Measurements from ENCODE around the gene RALGAPA1.
"Not testable (repeated sequence)": the region's sequence is repeated elsewhere in the genome, so short reads cannot be mapped to it uniquely, and the experiment has no call there.

Gene RALGAPA1

DNA sequence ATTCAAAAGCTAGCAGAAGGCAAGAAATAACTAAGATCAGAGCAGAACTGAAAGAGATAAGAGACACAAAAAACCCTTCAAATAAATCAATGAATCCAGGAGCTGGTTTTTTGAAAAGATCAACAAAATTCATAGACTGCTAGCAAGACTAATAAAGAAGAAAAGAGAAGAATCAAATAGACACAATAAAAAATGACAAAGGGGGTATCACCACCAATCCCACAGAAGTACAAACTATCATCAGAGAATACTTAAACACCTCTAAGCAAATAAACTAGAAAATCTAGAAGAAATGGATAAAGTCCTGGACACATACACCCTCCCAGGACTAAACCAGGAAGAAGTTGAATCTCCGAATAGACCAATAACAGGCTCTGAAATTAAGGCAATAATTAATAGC lies 189.6 kb downstream of the RALGAPA1 start:
- DNase-seq = not testable (repeated sequence)

DNA sequence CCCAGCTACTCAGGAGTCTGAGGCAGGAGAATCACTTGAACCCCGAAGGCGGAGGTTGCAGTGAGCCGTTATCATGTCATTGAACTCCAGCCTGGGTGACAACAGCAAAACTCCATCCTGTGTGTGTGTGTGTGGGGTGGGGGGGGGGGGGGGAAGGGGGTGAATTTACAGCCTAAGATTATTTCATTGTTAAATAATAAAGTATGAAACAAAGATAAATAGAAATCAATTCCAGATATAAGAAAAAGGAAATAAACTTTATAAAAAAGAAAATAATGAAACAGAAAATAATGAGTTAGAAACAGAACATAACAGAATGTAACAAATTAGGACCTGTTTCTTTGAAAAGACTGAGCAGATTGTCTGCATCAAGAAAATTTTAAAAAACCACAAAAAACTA lies 191.6 kb downstream of the RALGAPA1 start:
- no peak for DNase-seq

DNA sequence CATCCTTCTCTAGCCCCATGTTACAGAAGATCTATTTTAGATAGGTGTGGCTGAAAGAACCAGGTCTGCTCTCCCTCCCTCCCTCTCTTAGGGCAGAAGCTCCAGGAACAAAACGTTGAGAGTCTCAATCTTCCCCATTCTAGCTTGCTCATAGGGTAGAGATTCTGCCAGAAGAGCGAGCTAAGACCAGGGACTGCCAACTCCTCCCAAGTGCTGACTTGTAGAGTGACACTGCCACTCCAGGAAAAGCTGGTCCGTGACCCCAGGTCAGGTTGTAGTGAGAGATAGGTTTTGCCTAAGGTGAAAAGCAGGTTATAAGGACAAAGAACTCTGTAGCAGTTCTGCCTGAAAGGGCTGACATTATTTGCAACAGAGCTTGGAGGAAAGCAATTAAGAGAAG lies 201.7 kb downstream of the RALGAPA1 start:
- DNase-seq = no peak

DNA sequence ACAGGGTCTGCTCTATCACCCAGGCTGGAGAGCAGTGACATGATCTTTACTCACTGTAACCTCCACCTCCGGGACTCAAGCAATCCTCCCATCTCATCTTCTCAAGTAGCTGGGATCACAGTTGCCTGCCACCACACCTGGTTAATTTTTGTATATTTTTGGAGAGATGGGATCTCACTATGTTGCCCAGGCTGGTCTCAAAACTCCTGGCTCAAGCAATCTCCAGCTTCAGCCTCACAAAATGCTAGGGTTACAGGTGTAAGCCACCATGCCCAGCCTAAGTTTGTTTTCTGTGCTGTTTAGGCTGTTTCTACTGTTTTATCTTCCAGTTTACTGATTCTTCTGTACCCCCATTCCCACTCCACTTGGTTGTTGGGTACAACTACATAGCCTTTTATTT lies 208.8 kb downstream of the RALGAPA1 start:
- no peak for DNase-seq

DNA sequence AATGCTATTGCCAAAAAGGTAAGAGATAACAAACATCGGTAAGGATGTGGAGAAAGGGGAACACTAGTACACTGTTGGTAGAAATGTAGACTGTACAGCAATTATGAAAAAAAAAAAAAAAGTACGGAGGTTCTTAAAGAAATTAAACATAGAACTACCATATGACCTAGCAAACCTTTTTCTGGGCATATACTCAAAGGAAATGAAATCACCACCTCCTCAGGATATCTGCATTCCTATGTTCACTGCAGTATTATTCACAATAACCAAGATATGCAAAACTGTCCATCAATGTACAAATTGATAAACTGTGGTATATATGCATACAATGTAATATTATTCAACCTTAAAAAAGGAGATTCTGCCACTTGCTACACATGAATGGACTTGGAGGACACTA lies 214.5 kb downstream of the RALGAPA1 start:
- no peak for DNase-seq

DNA sequence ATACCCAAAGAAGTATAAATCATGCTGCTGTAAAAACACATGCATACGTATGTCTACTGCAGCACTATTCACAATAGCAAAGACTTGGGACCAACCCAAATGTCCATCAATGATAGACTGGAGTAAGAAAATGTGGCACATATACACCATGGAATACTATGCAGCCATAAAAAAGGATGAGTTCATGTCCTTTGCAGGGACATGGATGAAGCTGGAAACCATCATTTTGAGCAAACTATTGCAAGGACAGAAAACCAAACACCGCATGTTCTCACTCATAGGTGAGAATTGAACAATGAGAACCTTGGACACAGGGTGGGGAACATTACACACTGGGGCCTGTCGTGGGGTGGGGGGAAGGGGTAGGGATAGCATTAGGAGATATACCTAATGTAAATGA lies 221.7 kb downstream of the RALGAPA1 start:
- not testable (repeated sequence) for DNase-seq

DNA sequence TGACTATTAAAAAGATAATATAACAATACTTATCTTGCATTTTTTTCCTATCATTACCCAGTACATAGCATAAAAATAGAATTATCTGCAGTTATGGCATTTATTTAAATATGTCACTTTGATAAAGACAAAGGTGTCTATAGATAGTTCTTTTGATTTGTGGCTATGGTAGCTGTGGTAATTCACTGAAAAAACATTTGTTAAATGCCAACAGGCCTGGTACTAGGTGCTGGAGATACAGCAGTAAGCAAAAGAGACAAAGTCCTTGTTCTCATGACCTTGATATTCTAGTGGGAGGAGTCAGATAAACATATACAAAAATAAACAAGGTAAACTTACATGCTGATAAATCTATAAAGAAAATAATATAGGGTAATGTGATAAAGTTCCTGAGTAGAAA lies 230.5 kb downstream of the RALGAPA1 start:
- no peak for DNase-seq

DNA sequence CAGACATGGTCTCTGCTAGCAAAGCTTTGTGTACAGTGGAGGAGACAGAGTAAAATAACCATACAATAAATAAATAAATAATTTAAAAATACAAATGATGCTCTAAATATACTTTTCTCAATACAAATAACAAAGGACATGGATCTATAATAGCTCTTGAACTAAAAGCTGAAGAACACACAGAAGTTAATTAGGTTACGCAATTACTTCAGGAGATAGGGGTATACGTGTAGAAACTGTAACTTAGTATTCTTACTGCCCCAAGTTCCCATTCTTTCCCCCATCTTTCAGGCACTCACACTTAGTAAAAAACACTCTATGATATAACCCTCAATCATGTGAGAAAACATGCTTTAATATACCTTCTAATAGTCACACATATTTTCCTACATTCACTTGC lies 231.0 kb downstream of the RALGAPA1 start:
- DNase-seq = no peak

DNA sequence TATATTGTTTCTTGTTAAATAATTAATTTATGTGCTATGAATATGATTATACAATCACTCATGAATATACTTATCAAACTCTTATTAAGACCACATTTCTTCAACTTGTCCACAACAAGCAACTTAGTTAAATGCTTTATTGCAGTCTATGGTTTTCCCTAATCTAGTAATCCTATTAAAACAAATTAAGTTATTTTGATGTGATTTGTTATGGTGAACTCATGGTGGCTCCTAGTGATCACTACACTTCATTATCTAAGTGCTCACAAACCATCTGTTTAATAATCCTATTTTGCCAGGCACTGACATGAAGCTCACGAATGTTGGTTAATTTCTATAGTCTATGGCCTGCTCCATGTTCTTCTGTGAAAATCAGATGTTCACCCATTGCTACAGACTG lies 232.2 kb downstream of the RALGAPA1 start:
- DNase-seq = no peak

DNA sequence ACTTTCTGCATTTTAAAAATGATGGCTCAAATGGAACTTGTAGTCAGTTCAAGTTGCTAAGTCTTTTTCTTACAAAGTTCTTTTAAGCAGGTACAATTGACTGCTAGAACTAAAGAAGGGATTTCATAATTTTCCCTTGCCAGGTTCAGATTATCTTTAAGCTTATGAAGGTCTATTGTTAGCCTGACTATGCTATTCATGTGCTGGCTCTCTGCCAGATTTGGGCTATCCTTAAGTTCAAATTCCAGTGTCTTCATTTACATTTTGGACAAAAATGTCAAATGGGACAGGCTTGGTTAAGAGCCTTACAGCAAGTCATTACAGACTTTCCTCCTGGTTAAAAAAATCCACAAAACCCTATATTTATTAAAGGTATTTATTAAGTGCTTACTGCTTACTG lies 232.8 kb downstream of the RALGAPA1 start:
- DNase-seq = no peak

DNA sequence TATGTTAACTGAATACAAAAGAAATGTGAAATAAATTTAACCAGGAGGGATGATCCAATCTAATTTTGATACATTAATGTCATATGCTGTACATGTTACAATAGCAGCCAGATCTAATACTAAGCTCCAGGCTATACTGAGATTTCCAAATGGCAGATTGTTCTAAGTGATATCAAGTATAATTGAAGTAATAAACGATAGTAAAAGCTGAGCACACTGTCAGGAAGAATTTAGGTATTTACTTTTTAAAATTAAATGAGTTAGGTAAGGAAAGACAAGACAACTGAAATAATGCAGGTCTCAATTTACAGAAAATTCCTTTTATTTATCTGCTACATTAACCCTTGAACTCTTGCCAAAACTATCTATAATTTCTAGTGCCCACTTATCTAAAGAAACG lies 235.2 kb downstream of the RALGAPA1 start:
- DNase-seq = no peak

DNA sequence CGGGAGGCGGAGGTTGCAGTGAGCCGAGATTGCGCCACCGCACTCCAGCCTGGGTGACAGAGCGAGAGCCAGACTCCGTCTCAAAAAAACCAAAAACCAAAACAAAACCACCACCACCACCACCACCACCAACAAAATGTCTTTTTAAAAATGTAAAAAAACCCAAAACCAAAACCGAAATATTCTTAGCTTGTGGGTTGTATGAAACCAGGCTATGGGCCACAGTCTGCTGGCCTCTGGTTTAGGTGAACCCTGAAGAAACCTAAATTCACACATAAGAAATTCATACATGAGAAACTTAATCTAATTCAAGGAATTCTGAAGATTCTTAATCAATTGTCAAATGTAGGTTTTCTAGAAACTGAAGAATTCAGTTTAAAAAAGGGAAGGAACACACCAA lies 237.5 kb downstream of the RALGAPA1 start:
- no peak for DNase-seq

DNA sequence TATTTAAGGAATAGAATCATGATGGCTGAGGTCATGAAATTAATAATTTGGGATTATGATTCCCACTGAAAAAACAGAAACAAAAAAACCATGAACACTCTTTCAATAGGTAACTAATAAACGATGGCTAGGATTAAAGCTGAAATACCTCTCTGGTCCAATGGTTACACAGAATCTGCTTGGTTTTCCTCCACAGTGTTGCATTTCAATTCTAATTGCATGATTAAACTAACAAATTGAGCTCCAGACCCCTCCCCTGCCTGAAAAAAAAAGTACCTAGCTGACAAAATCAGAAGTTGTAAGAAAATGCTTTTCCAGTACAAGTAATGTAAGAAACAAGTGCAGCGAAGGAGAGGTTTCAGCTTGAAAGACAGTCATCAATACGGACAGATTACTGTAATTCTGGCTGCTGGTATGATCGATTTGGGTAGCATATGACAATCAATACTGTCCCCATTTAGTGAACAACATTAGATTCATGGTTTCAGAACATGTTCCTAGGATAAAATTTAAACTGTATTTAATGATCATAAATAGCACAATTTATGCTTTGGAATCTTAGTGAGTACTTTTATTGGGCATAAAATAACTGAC lies 243.1 kb downstream of the RALGAPA1 start:
- no peak for DNase-seq

DNA sequence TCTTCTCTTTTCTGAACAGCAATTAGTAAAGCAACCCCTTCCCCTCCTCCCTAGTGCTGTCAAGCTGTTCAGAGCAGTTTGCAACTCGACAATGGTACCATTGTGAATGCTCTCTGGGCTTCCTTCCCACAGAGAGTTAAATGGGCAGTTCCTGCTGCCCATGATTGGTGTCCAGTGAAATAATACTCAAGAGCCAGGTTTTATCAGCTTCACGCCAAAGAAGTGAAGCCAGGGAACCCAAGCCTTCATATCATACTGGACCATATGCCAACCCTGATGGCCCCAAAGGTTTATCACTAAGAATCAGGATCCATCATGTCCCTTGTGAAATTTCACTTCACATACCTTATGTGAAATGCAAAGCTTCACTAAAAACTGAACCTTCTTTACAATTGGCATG lies 250.4 kb downstream of the RALGAPA1 start:
- DNase-seq = no peak

DNA sequence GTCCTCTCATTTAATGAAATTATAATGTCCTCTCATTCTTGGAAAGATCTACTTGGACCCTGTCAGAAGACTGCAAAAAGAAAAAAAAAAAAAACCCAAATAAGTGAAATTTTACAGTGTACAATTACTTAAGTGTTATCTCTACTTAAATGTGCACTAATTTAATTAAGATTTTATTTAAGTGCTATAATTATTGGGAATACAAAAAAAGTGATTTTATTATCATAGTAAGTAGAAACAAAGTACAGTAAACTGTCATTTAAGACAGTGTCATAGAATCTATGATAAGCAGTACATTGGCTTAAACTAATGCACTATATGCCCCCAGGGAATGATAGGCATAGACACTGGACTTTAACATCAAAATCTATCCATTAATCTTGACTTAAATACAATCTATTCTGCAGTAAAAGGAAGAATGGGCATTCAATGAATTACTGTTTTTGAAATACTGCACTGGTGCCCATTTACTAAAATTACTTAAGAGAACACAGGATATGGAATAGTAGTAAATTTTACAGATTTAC lies 251.8 kb downstream of the RALGAPA1 start:
- no peak for DNase-seq

DNA sequence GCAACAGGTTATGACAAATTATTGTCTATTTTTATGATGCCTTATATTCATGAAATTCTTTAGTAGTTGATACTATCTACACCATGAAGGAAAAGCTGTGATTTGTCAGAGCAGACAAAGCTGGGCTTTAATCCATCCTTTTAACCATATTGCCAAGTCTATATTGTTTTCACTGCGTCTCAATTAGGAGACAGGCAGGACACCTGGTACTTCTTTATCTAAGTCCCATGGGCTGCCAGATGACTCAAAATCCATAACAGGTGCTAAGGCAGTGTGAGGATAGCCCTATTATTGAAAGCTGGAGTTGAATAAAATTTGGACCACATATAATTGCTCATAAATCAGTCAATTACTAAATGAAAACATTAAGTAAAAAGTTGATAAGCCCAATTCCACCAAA lies 252.5 kb downstream of the RALGAPA1 start:
- no peak for DNase-seq

DNA sequence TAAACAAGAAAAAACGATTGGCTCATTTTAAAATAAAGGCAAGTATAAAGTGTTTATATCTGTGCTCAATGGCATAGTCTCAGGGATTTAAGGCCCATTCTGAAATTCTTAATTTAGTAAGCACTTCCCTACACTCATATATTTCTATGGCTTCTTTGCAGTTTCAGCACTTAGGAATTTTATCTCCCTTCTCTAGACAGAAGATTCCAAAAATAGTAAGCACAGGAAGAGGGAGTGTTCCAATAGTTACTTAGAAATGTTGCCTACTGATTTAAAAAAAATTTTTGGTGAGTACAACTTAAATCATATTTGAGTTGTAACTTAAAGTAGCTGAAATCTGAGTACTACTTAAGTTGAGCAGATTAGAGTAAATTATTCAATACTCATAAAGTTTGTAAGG lies 255.3 kb downstream of the RALGAPA1 start:
- DNase-seq = no peak

DNA sequence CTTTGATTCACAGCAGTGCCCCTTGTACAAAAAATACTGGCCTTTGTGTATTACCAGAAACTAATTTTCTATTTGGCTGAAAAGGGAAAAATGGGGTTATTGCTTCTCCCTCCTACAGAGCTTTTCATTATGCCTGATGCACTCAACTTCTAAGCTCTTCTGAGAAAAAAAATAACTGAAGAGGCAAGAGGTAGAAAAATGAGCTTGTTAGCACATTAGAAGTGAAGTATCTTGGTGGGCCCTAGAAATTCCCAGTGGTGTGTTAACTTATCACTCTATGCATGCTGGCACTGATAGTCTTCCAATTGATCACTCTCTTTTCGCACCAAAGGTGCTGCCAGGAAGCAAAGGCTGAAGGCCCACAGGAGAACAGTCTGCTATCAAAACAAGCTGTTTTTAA lies 258.0 kb downstream of the RALGAPA1 start:
- no peak for DNase-seq

DNA sequence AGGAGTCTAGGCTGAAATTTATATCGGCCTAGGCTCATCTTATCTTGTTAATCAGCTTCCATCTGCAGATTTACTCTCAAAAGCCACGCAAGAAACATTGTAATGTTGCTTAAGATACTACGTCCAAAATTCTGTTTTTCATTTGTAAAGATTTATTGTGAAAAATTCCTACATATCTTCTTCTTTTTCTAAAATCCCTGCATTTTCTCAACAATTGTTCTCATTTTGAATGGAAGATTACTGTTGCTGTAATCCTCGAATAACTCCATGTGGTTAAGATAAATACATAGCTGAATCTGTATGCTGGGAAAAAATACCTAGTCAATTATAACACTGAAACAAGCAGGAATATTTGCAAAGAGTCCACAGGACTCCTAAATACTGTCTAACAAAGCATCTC lies 259.5 kb downstream of the RALGAPA1 start:
- no peak for DNase-seq

DNA sequence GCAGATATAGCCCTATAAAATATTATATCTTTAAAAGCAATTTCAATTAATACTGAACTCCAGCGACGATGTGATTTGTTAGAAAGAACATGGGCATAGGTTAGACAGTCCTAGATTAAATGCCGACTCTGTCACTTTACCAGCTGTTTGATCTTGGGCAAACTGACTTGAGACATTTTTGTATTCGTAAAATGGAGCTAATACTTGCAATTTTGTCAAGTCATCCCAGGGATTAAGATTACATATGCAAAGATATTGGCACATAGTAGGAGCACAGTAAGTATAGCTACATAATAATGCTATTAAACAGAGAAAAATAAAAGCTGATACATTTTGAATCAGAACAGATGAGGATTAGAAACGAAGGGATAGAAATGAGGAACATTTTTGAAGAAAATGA lies 266.1 kb downstream of the RALGAPA1 start:
- no peak for DNase-seq

DNA sequence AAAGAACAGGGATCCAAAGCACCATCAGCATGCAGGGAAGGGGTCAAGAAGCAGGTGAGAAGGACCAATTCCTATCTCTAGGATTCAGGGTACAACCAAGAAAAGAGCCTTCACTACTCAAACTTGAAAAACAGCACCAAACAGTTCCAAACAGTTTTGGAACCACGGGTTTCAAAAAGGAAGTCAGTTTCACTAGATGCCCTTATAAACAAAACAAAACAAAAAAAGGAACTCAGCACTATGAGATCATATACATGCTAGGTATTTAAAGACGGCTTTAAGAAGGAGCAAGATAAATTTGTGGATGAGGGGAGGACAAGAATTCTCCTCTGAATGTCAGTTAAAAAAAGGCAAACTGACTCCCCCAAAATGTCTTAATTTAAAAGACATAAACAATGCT lies 269.1 kb downstream of the RALGAPA1 start:
- no peak for DNase-seq

DNA sequence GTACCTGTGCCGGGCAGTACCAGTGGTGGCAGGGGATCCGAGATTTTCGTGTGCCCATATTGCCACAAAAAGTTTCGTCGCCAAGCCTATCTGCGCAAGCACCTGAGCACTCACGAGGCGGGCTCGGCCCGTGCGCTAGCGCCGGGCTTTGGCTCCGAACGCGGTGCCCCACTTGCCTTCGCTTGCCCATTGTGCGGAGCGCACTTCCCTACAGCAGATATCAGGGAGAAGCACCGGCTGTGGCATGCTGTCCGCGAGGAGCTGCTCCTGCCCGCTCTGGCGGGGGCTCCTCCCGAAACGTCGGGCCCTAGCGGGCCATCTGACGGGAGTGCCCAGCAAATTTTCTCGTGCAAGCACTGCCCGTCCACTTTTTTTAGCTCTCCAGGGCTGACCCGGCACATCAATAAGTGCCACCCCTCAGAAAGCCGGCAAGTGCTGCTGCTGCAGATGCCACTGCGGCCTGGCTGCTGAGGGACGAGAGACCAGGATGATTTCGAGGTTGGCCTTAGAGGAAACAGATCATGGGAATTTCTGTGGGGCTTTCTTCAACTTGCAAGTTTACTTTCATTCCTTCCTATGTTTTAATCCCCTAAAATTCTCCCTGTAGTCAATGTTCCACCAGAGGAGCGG lies 273.5 kb downstream of the RALGAPA1 start:
- peak; percentile 49 for DNase-seq

DNA sequence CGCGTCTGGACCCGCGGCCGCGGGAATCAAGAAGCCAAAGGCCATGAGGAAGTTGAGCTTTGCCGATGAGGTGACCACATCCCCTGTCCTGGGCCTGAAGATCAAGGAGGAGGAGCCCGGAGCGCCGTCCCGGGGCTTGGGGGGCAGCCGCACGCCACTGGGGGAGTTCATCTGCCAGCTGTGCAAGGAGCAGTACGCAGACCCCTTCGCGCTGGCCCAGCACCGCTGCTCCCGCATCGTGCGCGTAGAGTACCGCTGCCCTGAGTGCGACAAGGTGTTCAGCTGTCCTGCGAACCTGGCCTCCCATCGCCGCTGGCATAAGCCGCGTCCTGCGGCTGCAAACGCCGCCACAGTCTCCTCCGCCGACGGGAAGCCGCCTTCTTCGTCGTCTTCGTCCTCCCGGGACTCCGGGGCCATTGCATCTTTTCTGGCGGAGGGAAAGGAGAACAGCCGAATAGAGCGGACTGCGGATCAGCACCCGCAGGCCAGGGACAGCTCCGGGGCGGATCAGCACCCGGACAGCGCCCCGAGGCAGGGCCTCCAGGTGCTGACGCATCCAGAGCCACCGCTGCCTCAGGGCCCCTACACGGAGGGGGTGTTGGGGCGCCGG lies 274.1 kb downstream of the RALGAPA1 start:
- no peak for DNase-seq

DNA sequence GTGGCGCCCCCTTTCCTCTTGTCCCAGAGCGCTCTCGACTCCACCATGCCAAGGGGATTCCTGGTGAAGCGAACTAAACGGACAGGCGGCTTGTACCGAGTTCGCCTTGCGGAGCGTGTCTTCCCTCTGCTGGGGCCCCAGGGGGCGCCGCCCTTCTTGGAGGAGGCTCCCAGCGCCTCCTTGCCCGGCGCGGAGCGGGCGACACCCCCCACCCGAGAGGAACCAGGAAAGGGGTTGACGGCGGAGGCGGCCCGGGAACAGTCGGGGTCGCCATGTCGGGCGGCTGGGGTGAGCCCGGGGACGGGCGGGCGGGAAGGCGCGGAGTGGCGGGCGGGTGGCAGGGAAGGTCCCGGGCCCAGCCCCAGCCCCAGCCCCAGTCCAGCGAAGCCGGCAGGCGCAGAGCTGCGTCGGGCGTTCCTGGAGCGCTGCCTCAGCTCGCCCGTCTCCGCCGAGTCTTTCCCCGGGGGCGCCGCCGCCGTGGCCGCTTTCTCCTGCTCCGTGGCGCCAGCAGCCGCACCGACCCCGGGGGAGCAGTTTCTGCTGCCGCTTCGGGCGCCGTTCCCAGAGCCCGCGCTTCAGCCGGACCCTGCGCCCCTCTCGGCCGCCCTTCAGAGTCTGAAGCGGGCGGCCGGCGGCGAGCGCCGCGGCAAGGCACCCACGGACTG lies 274.8 kb downstream of the RALGAPA1 start:
- peak; percentile 59 for DNase-seq
